ENCODE results near the gene ANO6. TPM values are rescaled to one million over a fixed set of nuclear protein-coding genes. Genes with fewer than 3 reads are reported as not detected.

The ANO6 gene
- total RNA-seq, 1 donor from 2014 or later: 25.2 TPM

DNA sequence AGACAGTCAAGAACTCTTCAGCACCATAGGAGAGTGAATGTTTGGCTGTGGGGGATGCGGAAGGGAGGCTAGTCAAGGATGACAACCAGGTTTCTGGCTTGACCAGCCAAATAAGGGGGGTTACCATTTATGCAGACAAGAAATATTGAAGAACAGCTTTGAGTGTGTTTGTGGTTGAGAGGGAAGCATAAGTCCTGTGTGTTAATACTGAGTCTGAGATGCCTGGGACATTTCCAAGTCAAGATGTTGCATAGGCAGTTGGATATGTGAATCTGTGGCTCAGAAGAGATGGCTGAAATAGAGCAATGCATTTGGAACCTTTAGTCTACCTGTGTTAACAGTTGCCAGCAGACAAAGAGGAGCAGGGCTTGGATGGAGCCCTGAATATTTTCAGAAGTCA, 66.1 kb downstream of the ANO6 start:
- no peaks in the 10 kb centered on the region for H3K9me3 Mint-ChIP-seq
- H3K27ac Mint-ChIP-seq: no peak overlapping the region
- H3K27me3 Mint-ChIP-seq (ENCODE audit: low read depth): no peaks in the 10 kb centered on the region
- intact Hi-C loops (cut with micrococcal nuclease): no loop called here
- DNase-seq (ENCODE audit: low spot score): no peak
- H3K36me3 Mint-ChIP-seq (ENCODE audit: low read depth): peaks cover 19% of the 10 kb centered on the region
- no peak overlapping the region for H3K4me3 Mint-ChIP-seq (ENCODE audit: low read depth)
- H3K4me1 Mint-ChIP-seq (ENCODE audit: low read depth): no peaks in the 10 kb centered on the region

DNA sequence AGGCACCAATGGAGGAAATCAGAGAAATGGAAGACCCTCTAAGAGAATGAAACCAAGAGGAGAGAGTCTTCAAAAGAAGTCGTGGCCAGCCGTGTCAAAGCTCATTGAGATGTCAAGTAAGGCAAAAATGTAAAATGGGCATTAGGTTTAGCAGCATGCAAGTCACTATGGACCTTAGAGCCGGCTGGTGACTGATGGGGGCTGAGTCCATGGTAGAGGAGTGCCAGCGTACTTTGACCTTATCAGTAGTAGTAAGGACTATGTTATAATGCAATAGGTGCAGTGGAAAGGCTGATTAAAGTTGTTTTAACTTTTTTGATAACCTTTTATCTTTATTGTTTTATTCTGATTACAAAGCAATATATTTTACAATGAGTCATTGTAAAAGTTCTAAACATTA, 66.5 kb downstream of the ANO6 start:
- Mint-ChIP-seq H3K4me1 (ENCODE audit: low read depth) (no peaks in the 10 kb centered on the region), H3K4me3 (ENCODE audit: low read depth) (no peak overlapping the region), H3K36me3 (ENCODE audit: low read depth) (peaks cover 19% of the 10 kb centered on the region), H3K9me3 (no peaks in the 10 kb centered on the region), H3K27me3 (ENCODE audit: low read depth) (no peaks in the 10 kb centered on the region), H3K27ac (no peak overlapping the region)
- intact Hi-C loops (cut with micrococcal nuclease): no loop called here
- no peak for DNase-seq (ENCODE audit: low spot score)

DNA sequence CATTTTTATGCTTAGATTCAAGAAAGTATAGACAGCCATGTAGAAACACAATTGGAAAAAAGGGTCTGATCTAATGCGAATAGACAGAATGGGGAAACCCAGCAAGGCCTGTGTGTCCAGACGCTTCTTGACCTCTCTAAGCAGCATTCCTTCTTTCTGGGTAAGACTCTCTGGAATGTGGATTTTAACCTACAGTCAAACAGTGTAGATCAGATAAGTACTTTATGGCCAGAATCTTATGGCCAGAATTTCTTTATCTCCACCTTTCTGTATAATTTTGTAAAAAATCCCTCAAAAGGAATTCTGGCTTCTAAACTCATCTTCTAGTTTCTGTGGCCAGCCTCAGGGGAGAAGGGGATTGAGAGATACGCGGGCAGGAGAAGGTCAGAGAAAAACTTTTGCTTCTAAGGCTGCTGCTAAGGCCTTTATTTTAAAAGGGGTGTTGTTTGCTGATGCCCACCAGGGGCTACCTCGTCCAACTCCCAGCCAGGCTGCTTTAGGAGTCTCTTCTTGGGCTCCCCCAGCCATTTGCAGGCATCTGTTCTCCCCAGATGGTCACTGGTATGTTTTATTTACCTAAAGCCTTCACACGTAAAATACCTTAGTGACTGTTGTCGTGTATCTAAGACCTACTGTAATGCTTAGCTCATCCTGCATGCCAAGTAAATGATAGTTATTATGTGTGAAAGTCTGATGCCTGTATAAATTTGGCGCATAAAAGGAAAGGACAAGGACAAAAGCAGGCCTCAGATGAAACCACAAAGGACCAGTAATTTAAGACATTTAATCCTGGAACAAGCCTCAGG, 68.4 kb downstream of the ANO6 start:
- no peak for DNase-seq (ENCODE audit: low spot score)

DNA sequence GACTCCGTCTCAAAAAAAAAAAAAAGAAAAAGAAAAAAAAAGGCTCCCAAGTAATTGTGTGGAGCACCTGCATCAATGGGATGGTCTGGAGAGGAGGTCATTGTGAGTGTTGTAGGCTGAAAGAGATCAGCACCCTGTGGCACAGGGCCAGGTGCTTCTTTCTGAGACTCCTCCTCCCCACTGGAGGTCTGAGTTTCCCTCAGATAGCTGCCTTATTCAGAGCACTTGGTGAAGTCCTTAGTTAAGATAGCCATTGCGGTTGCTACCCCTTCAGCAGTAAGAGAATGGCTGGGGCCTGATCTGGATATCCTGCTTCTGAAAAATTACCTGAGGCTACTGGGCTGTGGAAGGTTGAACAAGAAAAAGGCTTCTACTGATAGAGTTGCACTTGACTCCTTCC, 69.8 kb downstream of the ANO6 start:
- H3K27me3 Mint-ChIP-seq (ENCODE audit: low read depth): no peaks in the 10 kb centered on the region
- H3K4me3 Mint-ChIP-seq (ENCODE audit: low read depth): no peak overlapping the region
- DNase-seq (ENCODE audit: low spot score): no peak
- H3K36me3 Mint-ChIP-seq (ENCODE audit: low read depth): peaks cover 13% of the 10 kb centered on the region
- intact Hi-C loops (cut with micrococcal nuclease): no loop called here
- H3K9me3 Mint-ChIP-seq: no peaks in the 10 kb centered on the region
- no peak overlapping the region for H3K27ac Mint-ChIP-seq
- H3K4me1 Mint-ChIP-seq (ENCODE audit: low read depth): no peaks in the 10 kb centered on the region

More for the DNA sequence above, 68.4 kb downstream of the ANO6 start:
- no peaks in the 10 kb centered on the region for H3K9me3 Mint-ChIP-seq
- peaks cover 19% of the 10 kb centered on the region for H3K36me3 Mint-ChIP-seq (ENCODE audit: low read depth)
- H3K4me3 Mint-ChIP-seq (ENCODE audit: low read depth): no peak overlapping the region
- H3K4me1 Mint-ChIP-seq (ENCODE audit: low read depth): no peaks in the 10 kb centered on the region
- no peak overlapping the region for H3K27ac Mint-ChIP-seq
- H3K27me3 Mint-ChIP-seq (ENCODE audit: low read depth): no peaks in the 10 kb centered on the region
- intact Hi-C loops (cut with micrococcal nuclease): no loop called here

DNA sequence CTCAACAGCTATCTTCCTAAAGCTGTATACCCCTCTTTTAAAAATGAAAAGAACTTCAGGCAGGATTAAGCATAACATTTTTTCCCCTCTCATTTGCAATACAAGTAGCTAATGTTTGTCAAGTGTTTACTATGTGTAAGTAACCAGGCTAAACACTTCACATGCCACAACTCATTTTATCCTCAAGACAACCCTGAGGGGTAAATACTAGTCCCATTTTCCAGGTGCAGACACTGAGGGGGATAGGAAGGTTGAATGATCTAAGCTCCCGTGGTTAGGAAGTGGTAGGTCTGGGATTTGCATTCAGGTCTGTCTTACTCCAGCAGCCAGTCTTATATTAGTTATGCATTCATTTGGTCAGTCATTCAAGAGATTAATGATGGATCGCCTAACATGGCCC, 70.7 kb downstream of the ANO6 start:
- Mint-ChIP-seq H3K4me1 (ENCODE audit: low read depth) (no peaks in the 10 kb centered on the region), H3K4me3 (ENCODE audit: low read depth) (no peak overlapping the region), H3K27ac (no peak overlapping the region), H3K27me3 (ENCODE audit: low read depth) (no peaks in the 10 kb centered on the region), H3K9me3 (no peaks in the 10 kb centered on the region), H3K36me3 (ENCODE audit: low read depth) (peaks cover 9% of the 10 kb centered on the region)
- DNase-seq (ENCODE audit: low spot score): no peak
- intact Hi-C loops (cut with micrococcal nuclease): no loop called here

DNA sequence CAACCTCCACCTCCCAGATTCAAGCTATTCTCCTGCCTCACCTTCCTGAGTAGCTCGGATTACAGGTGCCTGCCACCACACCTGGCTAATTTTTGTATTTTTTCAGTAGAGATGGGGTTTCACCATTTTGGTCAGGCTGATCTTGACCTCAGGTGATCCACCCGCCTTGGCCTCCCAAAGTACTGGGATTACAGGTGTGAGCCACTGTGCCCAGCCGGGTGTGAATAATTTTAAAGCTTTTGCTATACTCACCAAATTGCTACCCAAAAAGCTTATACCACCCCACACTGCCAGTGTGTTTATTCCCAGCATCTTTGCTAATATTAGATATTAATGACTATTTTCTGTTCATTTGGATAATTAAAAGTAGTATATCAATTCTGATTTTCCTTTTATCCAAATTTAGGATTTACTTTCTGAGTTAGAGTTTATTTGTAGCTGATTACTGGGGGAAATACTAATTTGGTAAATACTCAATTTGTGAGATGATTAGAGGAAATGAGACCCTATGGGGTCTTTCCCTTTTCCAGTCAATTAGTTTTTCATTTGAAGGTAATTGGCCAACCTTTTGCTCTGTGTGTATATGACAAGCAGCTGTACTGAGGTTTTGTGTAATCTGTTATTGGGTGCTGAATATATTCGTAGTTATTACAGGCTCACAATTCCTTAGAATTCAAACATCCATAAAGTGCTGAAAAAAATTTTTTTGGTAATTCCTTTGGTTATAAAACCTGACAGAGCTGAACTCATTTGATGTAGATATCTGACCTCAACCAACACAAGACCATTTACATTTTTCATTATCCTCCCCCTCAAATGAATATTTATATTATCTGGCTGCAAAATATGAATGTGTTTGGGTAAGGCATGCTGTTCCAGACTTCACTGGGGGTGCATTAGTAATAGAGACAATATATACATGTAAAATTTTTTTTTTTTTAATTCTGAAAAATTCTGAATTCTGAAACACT, 73.6 kb downstream of the ANO6 start:
- Mint-ChIP-seq H3K36me3 (ENCODE audit: low read depth) (no peaks in the 10 kb centered on the region), H3K27ac (no peak overlapping the region), H3K9me3 (no peaks in the 10 kb centered on the region), H3K4me1 (ENCODE audit: low read depth) (peaks cover 2% of the 10 kb centered on the region), H3K27me3 (ENCODE audit: low read depth) (no peaks in the 10 kb centered on the region), H3K4me3 (ENCODE audit: low read depth) (no peak overlapping the region)
- intact Hi-C loops (cut with micrococcal nuclease): no loop called here
- no peak for DNase-seq (ENCODE audit: low spot score)

DNA sequence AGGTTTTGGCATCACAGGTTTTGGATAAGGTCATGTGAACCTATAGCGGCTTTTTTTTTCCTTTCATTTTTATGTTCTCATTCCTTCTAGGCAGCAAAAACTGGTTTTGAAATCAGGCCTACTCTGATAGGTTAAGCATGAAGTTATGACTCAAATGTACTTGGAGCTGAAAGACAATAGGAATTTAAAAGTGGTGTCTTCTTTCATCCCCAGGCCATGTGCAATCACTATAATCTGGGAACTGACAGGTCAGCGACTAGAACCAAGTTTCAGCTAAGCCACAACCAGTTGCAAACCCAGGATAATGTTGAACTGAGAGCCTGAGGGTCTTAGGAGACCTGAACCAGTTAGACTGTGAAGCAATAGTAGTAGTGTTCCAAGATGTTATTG, 74.3 kb downstream of the ANO6 start:
- no peaks in the 10 kb centered on the region for H3K36me3 Mint-ChIP-seq (ENCODE audit: low read depth)

DNA sequence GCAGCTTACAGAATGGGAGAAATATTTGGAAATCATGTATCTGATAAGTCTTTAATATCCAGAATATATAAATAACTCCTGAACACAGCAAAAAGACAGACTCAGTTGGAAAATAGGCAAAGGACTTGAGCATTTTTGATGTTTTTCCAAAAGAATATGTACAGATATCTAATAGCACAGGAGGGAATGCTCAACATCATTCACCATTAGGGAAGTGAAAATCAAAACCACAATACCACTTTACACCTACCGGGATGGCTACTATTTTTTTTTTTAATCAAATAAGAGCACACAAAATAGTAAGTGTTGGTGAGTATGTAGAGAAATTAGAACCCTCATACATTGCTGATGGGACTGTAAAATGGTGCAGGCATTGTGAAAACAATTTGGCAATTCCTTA, 75.6 kb downstream of the ANO6 start:
- no peaks in the 10 kb centered on the region for H3K36me3 Mint-ChIP-seq (ENCODE audit: low read depth)
- intact Hi-C loops (cut with micrococcal nuclease): no loop called here
- no peak overlapping the region for H3K27ac Mint-ChIP-seq
- no peak overlapping the region for H3K4me3 Mint-ChIP-seq (ENCODE audit: low read depth)
- no peaks in the 10 kb centered on the region for H3K9me3 Mint-ChIP-seq
- H3K27me3 Mint-ChIP-seq (ENCODE audit: low read depth): no peaks in the 10 kb centered on the region
- no peak for DNase-seq (ENCODE audit: low spot score)
- peaks cover 2% of the 10 kb centered on the region for H3K4me1 Mint-ChIP-seq (ENCODE audit: low read depth)

More for the DNA sequence above, 74.3 kb downstream of the ANO6 start:
- H3K27me3 Mint-ChIP-seq (ENCODE audit: low read depth): no peaks in the 10 kb centered on the region
- H3K4me1 Mint-ChIP-seq (ENCODE audit: low read depth): peaks cover 2% of the 10 kb centered on the region
- H3K27ac Mint-ChIP-seq: no peak overlapping the region
- H3K9me3 Mint-ChIP-seq: no peaks in the 10 kb centered on the region
- intact Hi-C loops (cut with micrococcal nuclease): no loop called here
- H3K4me3 Mint-ChIP-seq (ENCODE audit: low read depth): no peak overlapping the region
- DNase-seq (ENCODE audit: low spot score): no peak

DNA sequence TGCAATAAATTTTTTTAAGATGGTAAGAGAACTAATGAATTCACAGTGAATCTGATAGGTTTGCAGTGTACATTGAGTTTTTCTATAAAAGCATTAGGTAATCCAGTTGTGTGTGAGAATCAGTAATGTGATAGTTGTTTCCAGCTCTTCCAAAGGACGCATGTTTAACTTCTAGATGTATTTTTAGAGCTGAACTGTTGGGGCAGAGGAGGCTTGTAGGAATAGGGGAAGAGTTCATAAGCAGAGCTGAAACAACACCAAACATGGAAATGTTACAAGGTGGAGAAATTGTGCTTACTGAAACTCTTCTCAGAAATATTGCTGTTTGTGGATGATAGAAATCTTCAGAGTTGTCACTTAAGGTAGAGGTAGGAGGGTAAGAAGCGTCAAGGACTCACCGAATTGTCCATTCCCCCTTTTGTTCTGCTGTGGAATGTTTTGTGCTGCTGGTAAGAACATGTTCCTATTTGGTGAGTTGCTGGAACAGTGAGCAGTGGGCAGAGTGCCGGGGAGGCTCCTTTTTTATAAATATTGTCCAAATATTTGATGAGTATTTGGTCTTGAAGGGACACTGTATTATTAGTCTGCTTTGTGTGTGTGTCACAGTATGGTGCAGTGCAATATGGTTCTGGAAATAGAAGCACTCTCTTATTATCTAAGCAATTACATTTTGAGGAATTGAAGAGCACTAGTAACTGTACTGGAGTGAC, 76.7 kb downstream of the ANO6 start:
- Mint-ChIP-seq H3K36me3 (ENCODE audit: low read depth) (no peaks in the 10 kb centered on the region), H3K4me3 (ENCODE audit: low read depth) (no peak overlapping the region), H3K9me3 (no peaks in the 10 kb centered on the region), H3K27ac (no peak overlapping the region), H3K4me1 (ENCODE audit: low read depth) (peaks cover 2% of the 10 kb centered on the region), H3K27me3 (ENCODE audit: low read depth) (no peaks in the 10 kb centered on the region)
- intact Hi-C loops (cut with micrococcal nuclease): no loop called here
- no peak for DNase-seq (ENCODE audit: low spot score)

DNA sequence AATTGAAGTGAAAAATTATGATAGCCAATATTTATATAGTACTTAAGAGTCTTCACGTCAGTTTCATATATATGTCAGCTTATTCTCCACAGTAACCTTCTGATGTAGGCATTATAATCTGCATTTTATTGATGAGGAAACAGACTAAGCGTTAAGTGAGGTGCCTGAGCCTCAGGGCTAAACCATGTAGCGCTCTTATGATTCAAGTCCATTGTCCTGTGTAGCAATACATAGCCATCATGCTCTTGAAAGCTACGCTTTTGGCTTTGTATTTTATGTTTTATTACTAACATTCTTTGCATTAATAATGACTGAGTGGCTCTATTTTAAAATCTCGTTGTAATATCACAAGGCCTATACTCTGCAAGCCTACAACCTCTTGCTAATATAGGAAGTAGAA, 79.0 kb downstream of the ANO6 start:
- intact Hi-C loops (cut with micrococcal nuclease): no loop called here
- no peak overlapping the region for H3K27ac Mint-ChIP-seq
- H3K9me3 Mint-ChIP-seq: no peaks in the 10 kb centered on the region
- DNase-seq (ENCODE audit: low spot score): no peak
- no peak overlapping the region for H3K4me3 Mint-ChIP-seq (ENCODE audit: low read depth)
- no peaks in the 10 kb centered on the region for H3K36me3 Mint-ChIP-seq (ENCODE audit: low read depth)
- peaks cover 2% of the 10 kb centered on the region for H3K4me1 Mint-ChIP-seq (ENCODE audit: low read depth)
- no peaks in the 10 kb centered on the region for H3K27me3 Mint-ChIP-seq (ENCODE audit: low read depth)

DNA sequence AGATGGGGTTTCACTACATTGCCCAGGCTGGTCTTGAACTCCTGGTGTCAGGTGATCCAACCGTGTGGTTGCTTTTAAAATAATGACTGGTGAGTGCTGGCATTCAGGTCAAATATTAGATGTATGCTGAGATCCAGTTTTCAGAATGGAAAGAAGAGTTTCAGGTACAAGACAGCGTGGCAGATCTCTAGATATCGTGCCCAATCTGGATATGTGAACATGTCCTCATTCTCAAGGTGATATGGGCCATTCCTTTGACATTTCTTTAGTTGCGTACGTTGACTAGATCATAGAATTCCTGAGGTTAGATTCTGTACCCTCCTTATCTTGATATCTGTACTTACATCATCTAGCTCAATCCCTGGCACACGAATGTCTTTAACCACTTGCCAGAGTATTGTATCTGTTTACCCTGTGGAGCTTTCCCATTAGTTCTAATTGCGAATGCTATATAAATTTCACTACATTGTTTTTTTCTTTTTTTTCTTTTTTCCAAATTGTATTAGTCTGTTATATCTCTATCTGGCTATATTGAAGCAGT, 80.2 kb downstream of the ANO6 start:
- intact Hi-C loops (cut with micrococcal nuclease): no loop called here
- no peak overlapping the region for H3K4me3 Mint-ChIP-seq (ENCODE audit: low read depth)
- H3K4me1 Mint-ChIP-seq (ENCODE audit: low read depth): peaks cover 2% of the 10 kb centered on the region
- H3K36me3 Mint-ChIP-seq (ENCODE audit: low read depth): no peaks in the 10 kb centered on the region
- no peak for DNase-seq (ENCODE audit: low spot score)
- H3K27me3 Mint-ChIP-seq (ENCODE audit: low read depth): no peaks in the 10 kb centered on the region
- no peak overlapping the region for H3K27ac Mint-ChIP-seq
- H3K9me3 Mint-ChIP-seq: no peaks in the 10 kb centered on the region

DNA sequence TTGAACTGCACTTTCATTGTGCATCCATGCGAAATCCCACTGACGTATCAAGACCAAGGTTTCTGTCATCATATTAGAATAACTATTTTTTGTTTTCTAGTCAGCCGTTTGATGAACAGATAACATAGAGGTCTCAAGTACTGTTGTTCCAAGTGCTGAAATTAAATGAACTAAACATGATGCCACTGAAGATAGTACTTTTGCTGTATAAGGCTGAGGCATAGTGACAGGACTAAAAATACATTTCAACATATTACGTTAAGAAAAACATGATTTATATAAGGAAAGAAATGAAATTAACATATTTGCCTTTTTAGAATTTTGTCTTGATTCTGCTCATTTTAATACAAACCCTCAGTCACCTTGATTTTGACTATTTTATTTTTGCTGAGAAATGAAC, 82.2 kb downstream of the ANO6 start:
- no peak overlapping the region for H3K27ac Mint-ChIP-seq
- H3K9me3 Mint-ChIP-seq: no peaks in the 10 kb centered on the region
- H3K27me3 Mint-ChIP-seq (ENCODE audit: low read depth): no peaks in the 10 kb centered on the region
- H3K4me1 Mint-ChIP-seq (ENCODE audit: low read depth): no peaks in the 10 kb centered on the region
- no peak for DNase-seq (ENCODE audit: low spot score)
- no peaks in the 10 kb centered on the region for H3K36me3 Mint-ChIP-seq (ENCODE audit: low read depth)
- intact Hi-C loops (cut with micrococcal nuclease): no loop called here
- no peak overlapping the region for H3K4me3 Mint-ChIP-seq (ENCODE audit: low read depth)
